Measurements from ENCODE around the gene CBY2.

DNA sequence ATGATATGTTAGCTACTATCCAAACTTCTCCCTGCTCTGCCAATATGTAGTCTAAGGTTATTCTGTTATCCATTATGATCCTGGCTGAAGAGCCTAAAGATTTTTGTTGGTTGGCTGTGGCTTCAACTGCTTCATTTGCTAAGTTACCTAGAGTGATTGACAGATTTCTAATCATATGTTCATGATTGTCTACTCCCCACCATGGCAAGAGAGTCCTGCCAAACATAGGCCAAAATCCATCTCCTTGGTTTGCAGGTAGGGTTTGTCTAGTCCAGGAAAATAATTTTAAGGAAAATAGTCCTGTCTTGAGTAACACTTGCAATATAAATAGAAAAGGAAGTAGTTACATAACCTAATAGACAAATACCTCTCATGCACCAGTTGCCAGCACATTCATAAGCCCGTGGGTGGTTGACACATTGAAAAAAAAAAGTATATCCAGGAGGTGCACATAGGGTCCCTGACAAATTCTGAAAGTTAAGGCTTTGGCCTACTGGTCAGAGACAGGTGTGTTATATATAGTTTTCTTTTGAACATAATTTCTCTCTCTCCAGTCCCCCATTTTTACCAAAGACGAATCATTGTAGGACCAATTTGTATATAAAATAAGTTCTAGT, 5.4 kb upstream of the CBY2 start:
- TF ChIP-seq, protein P1, sequence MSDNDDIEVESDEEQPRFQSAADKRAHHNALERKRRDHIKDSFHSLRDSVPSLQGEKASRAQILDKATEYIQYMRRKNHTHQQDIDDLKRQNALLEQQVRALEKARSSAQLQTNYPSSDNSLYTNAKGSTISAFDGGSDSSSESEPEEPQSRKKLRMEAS (IDR thresholded peaks at IDR 0.05), result no peak
- TF ChIP-seq, protein P2, sequence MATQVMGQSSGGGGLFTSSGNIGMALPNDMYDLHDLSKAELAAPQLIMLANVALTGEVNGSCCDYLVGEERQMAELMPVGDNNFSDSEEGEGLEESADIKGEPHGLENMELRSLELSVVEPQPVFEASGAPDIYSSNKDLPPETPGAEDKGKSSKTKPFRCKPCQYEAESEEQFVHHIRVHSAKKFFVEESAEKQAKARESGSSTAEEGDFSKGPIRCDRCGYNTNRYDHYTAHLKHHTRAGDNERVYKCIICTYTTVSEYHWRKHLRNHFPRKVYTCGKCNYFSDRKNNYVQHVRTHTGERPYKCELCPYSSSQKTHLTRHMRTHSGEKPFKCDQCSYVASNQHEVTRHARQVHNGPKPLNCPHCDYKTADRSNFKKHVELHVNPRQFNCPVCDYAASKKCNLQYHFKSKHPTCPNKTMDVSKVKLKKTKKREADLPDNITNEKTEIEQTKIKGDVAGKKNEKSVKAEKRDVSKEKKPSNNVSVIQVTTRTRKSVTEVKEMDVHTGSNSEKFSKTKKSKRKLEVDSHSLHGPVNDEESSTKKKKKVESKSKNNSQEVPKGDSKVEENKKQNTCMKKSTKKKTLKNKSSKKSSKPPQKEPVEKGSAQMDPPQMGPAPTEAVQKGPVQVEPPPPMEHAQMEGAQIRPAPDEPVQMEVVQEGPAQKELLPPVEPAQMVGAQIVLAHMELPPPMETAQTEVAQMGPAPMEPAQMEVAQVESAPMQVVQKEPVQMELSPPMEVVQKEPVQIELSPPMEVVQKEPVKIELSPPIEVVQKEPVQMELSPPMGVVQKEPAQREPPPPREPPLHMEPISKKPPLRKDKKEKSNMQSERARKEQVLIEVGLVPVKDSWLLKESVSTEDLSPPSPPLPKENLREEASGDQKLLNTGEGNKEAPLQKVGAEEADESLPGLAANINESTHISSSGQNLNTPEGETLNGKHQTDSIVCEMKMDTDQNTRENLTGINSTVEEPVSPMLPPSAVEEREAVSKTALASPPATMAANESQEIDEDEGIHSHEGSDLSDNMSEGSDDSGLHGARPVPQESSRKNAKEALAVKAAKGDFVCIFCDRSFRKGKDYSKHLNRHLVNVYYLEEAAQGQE (IDR thresholded peaks at IDR 0.05; ENCODE audit: low read depth), result no peak
- TF ChIP-seq FOXM1 (IDR thresholded peaks at IDR 0.05; ENCODE audit: borderline replicate concordance, low read depth) (no peak), TEAD4 (IDR thresholded peaks at IDR 0.05) (no peak), EGR1 (IDR thresholded peaks at IDR 0.05) (no peak), CEBPB (IDR thresholded peaks at IDR 0.05) (no peak), TAF1 (IDR thresholded peaks at IDR 0.05; ENCODE audit: low read depth) (no peak), CREB1 (IDR thresholded peaks at IDR 0.05; ENCODE audit: low read depth) (no peak), EP300 (IDR thresholded peaks at IDR 0.05; ENCODE audit: borderline replicate concordance) (no peak)

Data from Ishikawa (cell line).